Trophoblast cell (in vitro differentiated cells and primary cell): ENCODE measurements around the gene SP6.

ENCODE experiments used
- DNase-seq, 2 donors: peaks; one replicate each; pipeline ENCODE4 v3.0.0-alpha.2; 2016
- H2AFZ ChIP-seq: 2 replicates; pipeline ENCODE4 v1.6.1; 2013; ENCODE audit warnings: low read length, moderate library complexity, mild to moderate bottlenecking; ENCODE audit not compliant: insufficient read depth, poor library complexity
- H2AK5ac ChIP-seq: 2 replicates; pipeline ENCODE4 v1.6.1; 2013; ENCODE audit warnings: mild to moderate bottlenecking, low read length
- H2BK120ac ChIP-seq: 2 replicates; pipeline ENCODE4 v1.6.1; 2013; ENCODE audit warnings: low read length, mild to moderate bottlenecking, moderate library complexity; ENCODE audit not compliant: insufficient read depth, poor library complexity
- H2BK12ac ChIP-seq: 2 replicates; pipeline ENCODE4 v1.6.1; 2013; ENCODE audit warnings: mild to moderate bottlenecking, low read length, moderate library complexity
- H2BK5ac ChIP-seq: 2 replicates; pipeline ENCODE4 v1.6.1; 2013; ENCODE audit warnings: low read length, low read depth, moderate library complexity, mild to moderate bottlenecking; ENCODE audit not compliant: poor library complexity
- H3K14ac ChIP-seq: 2 replicates; pipeline ENCODE4 v1.6.1; 2013; ENCODE audit warnings: mild to moderate bottlenecking, low read length
- H3K18ac ChIP-seq: 2 replicates; pipeline ENCODE4 v1.6.1; 2013; ENCODE audit warnings: mild to moderate bottlenecking, low read length
- H3K23ac ChIP-seq: 2 replicates; pipeline ENCODE4 v1.6.1; 2013; ENCODE audit warnings: low read length
- H3K27ac ChIP-seq: 2 replicates; pipeline ENCODE4 v1.5.1; 2013; ENCODE audit warnings: low read depth, mild to moderate bottlenecking, inconsistent platforms, low read length, moderate library complexity
- H3K27me3 ChIP-seq: 2 replicates; pipeline ENCODE4 v1.6.1; 2013; ENCODE audit warnings: inconsistent platforms, mild to moderate bottlenecking, low read length, moderate library complexity; ENCODE audit not compliant: insufficient read depth
- H3K36me3 ChIP-seq, 2 experiments: 1 replicate in 1 of 2; 2 replicates in 1 of 2; pipeline ENCODE4 v1.6.1; 2013; ENCODE audit warnings: low read length in 2 of 2, mild to moderate bottlenecking in 2 of 2, moderate library complexity in 1 of 2; ENCODE audit not compliant: insufficient read depth in 2 of 2, control insufficient read depth in 1 of 2
- H3K4ac ChIP-seq: 2 replicates; pipeline ENCODE4 v1.6.1; 2013; ENCODE audit warnings: low read depth, mild to moderate bottlenecking, low read length, moderate library complexity
- H3K4me1 ChIP-seq, 2 experiments: 1 replicate in 1 of 2; 2 replicates in 1 of 2; pipeline ENCODE4 v1.6.1; 2013; ENCODE audit warnings: low read length in 2 of 2, mild to moderate bottlenecking in 2 of 2, moderate library complexity in 1 of 2; ENCODE audit not compliant: insufficient read depth in 2 of 2, control insufficient read depth in 1 of 2
- H3K4me2 ChIP-seq: 2 replicates; pipeline ENCODE4 v1.6.1; 2013; ENCODE audit warnings: inconsistent platforms, mild to moderate bottlenecking, low read length, moderate library complexity
- H3K4me3 ChIP-seq: 2 replicates; pipeline ENCODE4 v1.5.1; 2013; ENCODE audit warnings: mild to moderate bottlenecking, low read depth, low read length, inconsistent platforms
- H3K79me1 ChIP-seq: one replicate; pipeline ENCODE4 v1.6.1; 2013; ENCODE audit warnings: low read length
- H3K79me2 ChIP-seq: 2 replicates; pipeline ENCODE4 v1.6.1; 2013; ENCODE audit warnings: low read length, mild to moderate bottlenecking; ENCODE audit not compliant: control insufficient read depth, insufficient read depth, poor library complexity
- H3K9ac ChIP-seq: 2 replicates; pipeline ENCODE4 v1.6.1; 2013; ENCODE audit warnings: mild to moderate bottlenecking, low read length
- H3K9me3 ChIP-seq: 2 replicates; pipeline ENCODE4 v1.6.1; 2013; ENCODE audit warnings: low read depth, mild to moderate bottlenecking, control low read depth, inconsistent platforms, low read length; ENCODE audit not compliant: insufficient read depth
- H4K12ac ChIP-seq: 2 replicates; pipeline ENCODE4 v1.6.1; 2013; ENCODE audit warnings: low read depth, mild to moderate bottlenecking, low read length, moderate library complexity
- H4K8ac ChIP-seq: 2 replicates; pipeline ENCODE4 v1.6.1; 2013; ENCODE audit warnings: low read depth, mild to moderate bottlenecking, low read length, moderate library complexity
- H4K91ac ChIP-seq: one replicate; pipeline ENCODE4 v1.6.1; 2013; ENCODE audit warnings: low read depth, mild to moderate bottlenecking, low read length, moderate library complexity
- WGBS: extraction: QIAGEN DNeasy Blood & Tissue Kit; methylation state at CpG from one replicate; pipeline ENCODE4 v1.1.7; 2013; ENCODE audit warnings: missing lambda C conversion rate; ENCODE audit not compliant: insufficient read length, insufficient coverage; ENCODE audit errors: extremely low coverage; 5-methylcytosine and 5-hydroxymethylcytosine counted together

SP6 gene

DNA sequence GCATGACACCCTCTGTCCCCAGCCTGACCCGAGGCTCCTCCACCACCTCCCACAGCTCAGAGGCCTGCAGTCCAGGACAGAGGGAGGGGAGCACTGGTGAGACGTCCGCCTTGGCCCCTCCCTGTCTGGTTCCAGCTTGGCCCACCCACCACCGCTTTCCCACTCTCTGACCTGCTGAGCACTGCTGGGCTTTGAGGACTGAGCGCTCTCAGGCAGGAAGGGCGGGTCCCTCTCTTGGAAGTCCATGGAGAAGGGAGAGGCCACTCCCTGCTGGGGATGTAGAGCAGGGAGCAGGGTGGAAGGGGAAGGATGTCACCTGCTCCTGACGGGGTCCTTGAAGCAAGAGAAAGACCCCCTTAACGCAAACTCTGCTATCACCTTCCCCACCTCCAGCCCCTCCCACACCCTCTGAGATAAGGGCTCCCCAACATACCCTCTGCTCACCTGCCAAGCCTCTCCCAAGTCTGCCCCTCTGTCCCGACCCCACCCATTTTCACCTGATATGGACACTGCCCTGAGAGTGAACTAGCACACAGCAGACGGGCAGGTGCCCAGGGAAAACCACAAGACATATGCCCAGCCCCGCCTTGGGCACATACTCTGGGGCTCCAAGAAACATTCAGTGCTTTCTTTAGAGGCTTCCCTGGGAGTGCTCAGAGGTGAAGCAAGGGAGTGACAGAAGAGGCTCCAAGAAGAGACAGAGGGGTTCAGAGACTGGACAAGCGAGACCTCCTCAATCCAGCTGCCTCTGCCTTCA lies 30.8 kb downstream of the SP6 start:
- no peaks in the 10 kb centered on the region for H3K9me3 ChIP-seq
- no peak overlapping the region for H2AFZ ChIP-seq
- WGBS = no CpG with 5 or more reads among the region's 12 CpGs
- H3K79me2 ChIP-seq = peaks cover 1% of the 10 kb centered on the region
- H2BK5ac ChIP-seq = no peak overlapping the region
- no peak overlapping the region for H2BK120ac ChIP-seq
- H3K4me1 ChIP-seq = peaks cover 8 to 9% of the 10 kb centered on the region in 2 experiments
- H3K27ac ChIP-seq = no peak overlapping the region
- no peak overlapping the region for H4K12ac ChIP-seq
- peaks cover 9% of the 10 kb centered on the region for H3K79me1 ChIP-seq
- H3K18ac ChIP-seq = no peak overlapping the region
- no peak overlapping the region for H4K91ac ChIP-seq
- H4K8ac ChIP-seq = no peak overlapping the region
- no peak for DNase-seq
- no peak overlapping the region for H3K23ac ChIP-seq
- H2BK12ac ChIP-seq = no peak overlapping the region
- H3K36me3 ChIP-seq = peaks cover 38 to 47% of the 10 kb centered on the region in 2 experiments
- H3K9ac ChIP-seq = no peak overlapping the region
- no peaks in the 10 kb centered on the region for H3K27me3 ChIP-seq
- H2AK5ac ChIP-seq = no peak overlapping the region
- no peak overlapping the region for H3K4ac ChIP-seq
- no peak overlapping the region for H3K4me3 ChIP-seq
- no peak overlapping the region for H3K14ac ChIP-seq
- no peak overlapping the region for H3K4me2 ChIP-seq

DNA sequence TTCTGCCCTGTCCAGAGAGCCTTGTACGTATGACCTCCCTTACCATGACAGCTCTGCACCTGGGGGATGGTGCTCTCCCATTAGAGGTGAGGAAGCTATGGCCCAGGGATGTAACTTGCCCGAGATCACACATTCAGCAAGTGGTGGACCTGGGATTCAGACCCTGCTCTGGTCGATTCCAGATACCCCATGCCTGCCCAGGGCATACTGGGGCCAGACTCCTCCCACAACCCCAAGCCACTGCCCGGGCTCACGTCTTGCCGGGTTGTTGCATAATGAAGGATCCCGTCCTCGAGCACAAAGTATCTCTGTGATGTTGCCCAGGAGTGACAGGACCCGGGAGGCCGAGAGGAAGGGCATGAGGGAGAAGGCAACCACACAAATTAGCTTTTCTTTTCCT lies 31.5 kb downstream of the SP6 start:
- H2AK5ac ChIP-seq = no peak overlapping the region
- H3K4ac ChIP-seq = no peak overlapping the region
- H3K18ac ChIP-seq = no peak overlapping the region
- peaks cover 8 to 9% of the 10 kb centered on the region in 2 experiments for H3K4me1 ChIP-seq
- no peak overlapping the region for H3K14ac ChIP-seq
- no peak overlapping the region for H4K91ac ChIP-seq
- DNase-seq = no peak
- H3K4me2 ChIP-seq = no peak overlapping the region
- H3K79me2 ChIP-seq = peaks cover 1% of the 10 kb centered on the region
- peaks cover 41 to 48% of the 10 kb centered on the region in 2 experiments for H3K36me3 ChIP-seq
- H3K4me3 ChIP-seq = no peak overlapping the region
- no peak overlapping the region for H2AFZ ChIP-seq
- H3K9ac ChIP-seq = no peak overlapping the region
- no peak overlapping the region for H4K8ac ChIP-seq
- H2BK5ac ChIP-seq = no peak overlapping the region
- no peak overlapping the region for H4K12ac ChIP-seq
- H3K23ac ChIP-seq = no peak overlapping the region
- WGBS = no CpG with 5 or more reads among the region's 10 CpGs
- no peaks in the 10 kb centered on the region for H3K9me3 ChIP-seq
- no peak overlapping the region for H2BK12ac ChIP-seq
- no peak overlapping the region for H3K27ac ChIP-seq
- no peaks in the 10 kb centered on the region for H3K27me3 ChIP-seq
- H3K79me1 ChIP-seq = peaks cover 9% of the 10 kb centered on the region
- H2BK120ac ChIP-seq = no peak overlapping the region

DNA sequence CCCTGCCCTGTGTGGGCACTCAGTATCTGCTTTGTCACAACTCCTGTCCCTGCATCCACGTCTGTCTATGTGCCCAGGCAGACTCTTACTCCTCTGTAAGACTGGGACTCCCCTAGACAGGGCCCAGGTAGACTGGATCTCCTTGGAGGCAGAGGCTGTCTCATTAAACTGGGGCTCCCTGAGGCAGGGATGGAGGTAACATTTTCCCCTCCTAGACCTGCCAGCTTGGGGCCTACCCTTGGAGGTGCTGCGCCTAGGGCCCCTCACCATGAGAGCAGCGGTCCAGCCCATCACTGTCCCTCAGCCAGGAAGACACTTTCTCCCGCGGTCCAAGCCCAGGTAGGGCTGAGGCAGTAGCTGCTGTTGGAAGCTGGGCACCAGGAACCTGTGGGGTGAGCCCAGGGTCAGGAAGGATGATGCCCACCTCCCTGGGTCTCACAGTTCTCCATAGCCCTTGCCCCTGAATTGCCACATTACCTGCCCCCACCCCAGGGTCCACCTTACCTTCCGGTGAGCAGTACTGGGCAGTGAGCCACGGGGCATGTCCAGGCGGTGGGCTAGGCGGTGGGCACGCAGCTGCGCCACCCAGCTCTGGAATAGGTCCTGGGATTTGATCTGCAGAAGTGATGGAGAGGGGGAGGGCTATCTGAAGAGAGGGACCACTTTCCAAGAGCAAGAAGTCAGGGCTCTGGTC lies 32.8 kb downstream of the SP6 start:
- Histone ChIP-seq H2AFZ (no peak overlapping the region), H3K9ac (no peak overlapping the region), H4K91ac (no peak overlapping the region), H3K4me1 (peaks cover 8 to 9% of the 10 kb centered on the region in 2 experiments), H3K79me1 (peaks cover 9% of the 10 kb centered on the region), H4K8ac (no peak overlapping the region), H3K9me3 (no peaks in the 10 kb centered on the region), H3K4me3 (no peak overlapping the region), H2BK120ac (no peak overlapping the region), H3K4ac (no peak overlapping the region), H3K27me3 (no peaks in the 10 kb centered on the region), H3K18ac (no peak overlapping the region), H2AK5ac (no peak overlapping the region), H3K4me2 (no peak overlapping the region), H2BK5ac (no peak overlapping the region), H3K14ac (no peak overlapping the region), H3K36me3 (peaks cover 40 to 44% of the 10 kb centered on the region in 2 experiments), H4K12ac (no peak overlapping the region), H3K27ac (no peak overlapping the region), H3K23ac (no peak overlapping the region), H3K79me2 (peaks cover 1% of the 10 kb centered on the region), H2BK12ac (no peak overlapping the region)
- no CpG with 5 or more reads among the region's 11 CpGs for WGBS
- DNase-seq = no peak

DNA sequence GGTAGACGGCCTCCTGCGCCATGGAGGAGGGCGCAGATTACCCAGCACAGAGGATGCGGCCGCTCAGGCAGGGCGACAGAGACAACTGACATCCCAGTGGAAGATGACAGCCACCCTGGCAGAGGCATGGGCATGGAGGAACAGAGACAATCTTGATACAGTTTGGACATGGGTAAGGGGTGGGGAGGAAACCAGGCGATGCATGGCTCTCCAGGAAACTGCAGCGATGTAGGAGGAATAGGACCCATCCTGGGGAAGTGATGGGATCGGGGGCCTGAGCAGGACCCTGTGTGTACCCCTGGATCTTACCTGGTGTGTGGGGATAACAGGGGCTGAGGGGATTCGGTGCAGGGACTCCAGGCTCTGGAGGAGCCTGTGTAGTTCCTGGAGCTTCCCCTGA lies 34.0 kb downstream of the SP6 start:
- H3K4me1 ChIP-seq = peaks cover 6 to 8% of the 10 kb centered on the region in 2 experiments
- H3K79me2 ChIP-seq = peaks cover 1% of the 10 kb centered on the region
- H3K23ac ChIP-seq = no peak overlapping the region
- H2BK120ac ChIP-seq = no peak overlapping the region
- peaks cover 47 to 50% of the 10 kb centered on the region in 2 experiments for H3K36me3 ChIP-seq
- no peak overlapping the region for H4K8ac ChIP-seq
- DNase-seq = no peak
- no peak overlapping the region for H2AFZ ChIP-seq
- no peak overlapping the region for H3K18ac ChIP-seq
- WGBS = no CpG with 5 or more reads among the region's 10 CpGs
- no peak overlapping the region for H3K4ac ChIP-seq
- H2AK5ac ChIP-seq = no peak overlapping the region
- H4K91ac ChIP-seq = no peak overlapping the region
- H3K9ac ChIP-seq = no peak overlapping the region
- H3K14ac ChIP-seq = no peak overlapping the region
- H3K27me3 ChIP-seq = no peaks in the 10 kb centered on the region
- H3K4me2 ChIP-seq = no peak overlapping the region
- H3K9me3 ChIP-seq = no peaks in the 10 kb centered on the region
- no peak overlapping the region for H3K4me3 ChIP-seq
- no peak overlapping the region for H2BK5ac ChIP-seq
- H3K79me1 ChIP-seq = peaks cover 6% of the 10 kb centered on the region
- H3K27ac ChIP-seq = no peak overlapping the region
- no peak overlapping the region for H2BK12ac ChIP-seq
- H4K12ac ChIP-seq = no peak overlapping the region
